HG02678 (cell line): ENCODE data around the gene PRKRA.
"Not testable (repeated sequence)": the region's sequence is repeated elsewhere in the genome, so short reads cannot be mapped to it uniquely, and the experiment has no call there.

Source experiments
- ATAC-seq: cut with Tn5 transposase; IDR thresholded peaks from one replicate; pipeline ENCODE4 v1.9.1; 2021; ENCODE audit warnings: mild to moderate bottlenecking, moderate library complexity; ENCODE audit not compliant: unreplicated experiment

The PRKRA gene

DNA sequence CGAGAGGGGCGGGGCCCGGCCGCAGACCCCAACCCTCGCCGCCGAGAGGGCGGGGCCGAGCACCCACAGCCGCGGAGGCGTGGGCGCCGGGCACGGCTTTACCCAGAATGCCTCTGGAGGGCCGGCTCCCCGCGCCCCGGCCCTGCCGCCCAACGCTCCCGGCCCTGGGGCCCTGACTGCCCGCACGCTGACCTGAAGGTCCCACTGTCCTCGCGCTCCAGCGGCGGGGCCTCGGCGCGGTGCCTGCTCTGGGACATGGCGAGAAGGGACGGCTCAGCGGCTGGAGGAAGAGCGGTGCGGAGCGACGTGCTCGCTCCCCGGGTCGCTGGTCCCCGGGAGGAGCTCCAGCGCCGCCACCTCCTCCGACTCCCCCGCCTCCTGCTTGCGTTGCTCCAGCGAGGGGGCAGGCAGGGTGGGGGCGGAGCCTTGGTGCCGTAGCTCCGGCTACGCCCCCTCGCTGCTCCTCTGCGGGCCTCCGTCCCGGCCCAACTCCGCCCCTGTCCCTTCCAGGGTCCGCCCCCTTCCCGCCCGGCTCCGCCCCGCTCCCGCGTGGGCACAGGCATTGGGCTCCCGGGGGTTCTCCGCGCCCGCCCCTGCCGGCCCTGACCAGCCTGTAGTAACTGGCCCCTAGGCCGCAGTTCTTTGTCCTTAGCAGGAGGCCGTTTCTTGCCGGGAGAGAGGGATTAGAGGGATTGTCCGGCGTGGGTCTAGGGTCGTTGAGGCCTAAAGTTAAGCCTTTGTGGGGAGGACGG is at the start of gene PRKRA, which contains the start of gene PJVK:
Gene PRKRA, minus strand, starts transcription at position 402 of the 752 bp plus-strand sequence. Its CDS starts 145 bp downstream, at position 257.
Gene PJVK, plus strand, starts transcription at position 605 of the 752 bp plus-strand sequence. CDS start 2,032 bp downstream, outside the sequence.
- peak; percentile 80 for ATAC-seq

DNA sequence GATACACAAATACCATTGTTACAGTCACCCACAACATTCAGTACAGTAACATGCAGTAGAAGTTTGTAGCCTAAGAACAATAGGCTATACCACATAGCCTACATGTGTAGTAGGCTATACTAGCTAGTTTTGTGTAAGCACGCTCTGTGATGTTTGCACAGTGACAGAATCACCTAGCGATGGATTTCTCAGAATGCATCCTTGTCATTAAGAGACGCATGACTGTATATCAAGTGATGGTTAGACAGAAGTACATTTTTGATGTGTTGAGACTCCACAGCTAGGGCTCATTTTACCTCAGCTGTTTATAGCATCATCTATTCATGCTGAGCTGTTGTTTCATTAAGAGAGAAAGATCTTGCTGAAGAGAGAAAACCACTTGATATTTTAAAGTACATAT is 48.7 kb upstream of the PRKRA start:
- ATAC-seq: no peak

DNA sequence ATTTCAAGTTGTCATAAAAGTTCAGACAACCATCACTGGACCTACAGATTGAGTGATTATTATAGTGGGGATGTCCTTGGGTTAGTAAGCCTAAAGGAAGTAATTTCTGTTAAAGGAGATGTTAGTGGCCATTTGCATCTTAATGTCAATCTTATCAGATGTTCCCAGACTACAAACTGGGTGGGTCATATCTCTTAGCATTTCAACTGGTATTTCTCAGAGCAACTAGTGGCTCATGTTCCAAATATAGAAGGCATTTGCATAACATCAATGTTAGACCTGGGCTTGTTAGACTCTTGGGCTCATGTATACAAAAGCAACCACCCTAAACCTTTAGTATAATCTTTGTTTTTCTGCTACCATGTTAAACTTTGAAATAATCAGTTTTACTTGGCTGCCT is 47.2 kb upstream of the PRKRA start:
- no peak for ATAC-seq

DNA sequence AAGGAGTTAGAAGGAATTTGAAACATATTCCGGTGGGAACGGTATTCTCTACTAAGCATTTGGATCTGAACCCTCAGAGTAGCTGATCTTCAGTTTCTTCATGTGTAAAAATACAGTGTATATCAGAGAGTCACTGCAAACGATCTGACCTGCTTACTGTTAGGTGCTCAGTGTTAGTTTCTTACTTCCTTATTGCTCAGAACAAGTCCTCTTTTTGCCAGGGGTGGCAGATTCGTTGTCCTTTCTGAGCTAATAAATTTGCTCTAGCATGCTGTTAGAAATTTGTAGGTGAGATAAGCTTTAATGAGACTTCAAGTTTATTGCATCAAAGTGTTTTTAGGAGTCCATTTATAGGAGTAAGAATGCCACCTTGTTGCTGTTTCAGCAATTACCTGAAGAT is 45.1 kb upstream of the PRKRA start:
- no peak for ATAC-seq

DNA sequence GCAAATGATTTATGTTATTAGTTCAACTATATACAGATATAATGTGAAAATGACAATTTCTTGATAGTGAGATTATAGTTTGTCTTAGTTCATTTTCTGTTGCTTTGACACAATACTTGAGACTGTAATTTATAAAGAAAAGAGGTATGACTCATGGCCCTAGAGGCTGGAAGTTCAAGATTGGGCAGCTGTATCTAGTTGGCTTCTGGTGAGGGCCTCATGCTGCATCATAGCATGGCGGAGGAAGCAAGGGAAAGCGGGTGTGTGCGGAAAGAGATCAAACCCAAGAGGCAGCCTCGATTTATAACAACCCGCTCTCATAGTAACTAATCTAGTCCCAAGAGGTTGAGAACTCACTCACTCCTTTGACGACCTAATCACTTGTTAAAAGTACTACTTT is 40.6 kb upstream of the PRKRA start:
- ATAC-seq: no peak

DNA sequence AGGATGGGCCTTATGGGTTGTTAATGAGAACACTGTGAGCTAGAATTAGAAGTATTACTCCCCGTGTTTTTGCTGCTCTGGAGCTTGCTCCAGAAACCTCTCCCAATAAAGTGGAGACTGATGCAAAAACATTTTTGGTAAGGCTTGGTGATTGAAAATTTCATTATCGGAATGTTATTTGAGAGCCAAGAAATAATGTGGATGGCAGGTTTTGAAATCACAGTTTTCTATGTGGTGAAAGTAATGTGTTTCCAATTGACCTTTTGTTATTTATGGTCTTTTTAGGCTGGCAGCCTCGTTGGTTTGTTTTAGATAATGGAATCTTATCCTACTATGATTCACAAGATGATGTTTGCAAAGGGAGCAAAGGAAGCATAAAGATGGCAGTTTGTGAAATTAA is 34.4 kb upstream of the PRKRA start:
- ATAC-seq: no peak

DNA sequence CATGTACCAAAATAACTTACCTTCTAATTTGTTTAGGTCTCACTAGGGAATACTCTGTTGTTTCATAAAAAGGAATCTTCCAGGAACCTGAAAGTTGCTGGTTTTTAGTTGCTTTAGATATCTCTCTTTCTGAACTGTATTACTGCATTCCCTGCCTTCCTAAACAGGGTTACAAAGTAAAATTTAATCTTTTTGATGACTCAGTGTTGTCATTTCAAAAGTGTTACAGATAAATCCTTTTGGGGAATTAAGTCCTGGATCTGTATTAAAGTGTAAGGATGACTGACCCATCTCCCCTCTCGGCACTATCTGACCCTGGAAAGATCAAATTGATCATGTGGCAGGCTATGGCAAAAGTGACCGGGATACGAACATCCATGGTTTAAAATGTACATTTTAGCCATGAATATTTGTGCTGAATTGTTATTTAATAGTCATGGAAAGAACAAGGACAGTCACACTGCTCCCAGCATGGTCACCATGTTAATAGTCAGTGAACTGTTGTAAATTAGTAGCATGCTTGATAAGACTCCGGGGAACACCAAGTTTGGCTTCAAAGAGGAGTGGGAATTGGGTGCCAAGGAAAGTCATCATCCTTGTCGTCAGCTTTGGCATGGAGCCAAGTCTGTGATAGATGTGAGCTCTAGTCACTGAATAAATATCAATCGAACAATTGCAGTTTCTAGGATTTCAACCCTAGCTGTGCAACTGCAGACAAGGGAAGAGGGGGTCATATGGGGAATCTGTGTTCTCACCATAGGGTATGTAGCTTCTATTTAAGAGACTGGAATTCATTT is 33.5 kb upstream of the PRKRA start:
- no peak for ATAC-seq

DNA sequence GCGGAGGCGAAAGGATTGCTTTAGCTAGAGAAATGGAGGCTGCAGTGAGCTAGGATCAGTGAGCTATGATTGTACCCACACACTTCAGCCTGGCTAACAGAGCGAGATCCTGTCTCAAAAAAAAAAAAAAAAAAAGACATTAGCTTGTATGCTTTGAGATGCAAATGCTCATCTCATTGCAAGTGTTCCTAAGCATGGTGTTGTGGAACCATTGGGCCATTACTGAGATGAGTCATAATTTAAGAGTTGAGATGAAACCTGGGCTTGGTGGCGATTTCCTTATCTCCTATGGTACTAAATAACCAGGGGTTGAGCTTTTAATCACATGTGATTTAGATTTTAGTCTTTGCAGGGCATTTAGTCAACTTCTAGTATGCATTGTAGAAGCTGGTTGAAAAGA is 31.5 kb upstream of the PRKRA start:
- ATAC-seq: peak; percentile 26

DNA sequence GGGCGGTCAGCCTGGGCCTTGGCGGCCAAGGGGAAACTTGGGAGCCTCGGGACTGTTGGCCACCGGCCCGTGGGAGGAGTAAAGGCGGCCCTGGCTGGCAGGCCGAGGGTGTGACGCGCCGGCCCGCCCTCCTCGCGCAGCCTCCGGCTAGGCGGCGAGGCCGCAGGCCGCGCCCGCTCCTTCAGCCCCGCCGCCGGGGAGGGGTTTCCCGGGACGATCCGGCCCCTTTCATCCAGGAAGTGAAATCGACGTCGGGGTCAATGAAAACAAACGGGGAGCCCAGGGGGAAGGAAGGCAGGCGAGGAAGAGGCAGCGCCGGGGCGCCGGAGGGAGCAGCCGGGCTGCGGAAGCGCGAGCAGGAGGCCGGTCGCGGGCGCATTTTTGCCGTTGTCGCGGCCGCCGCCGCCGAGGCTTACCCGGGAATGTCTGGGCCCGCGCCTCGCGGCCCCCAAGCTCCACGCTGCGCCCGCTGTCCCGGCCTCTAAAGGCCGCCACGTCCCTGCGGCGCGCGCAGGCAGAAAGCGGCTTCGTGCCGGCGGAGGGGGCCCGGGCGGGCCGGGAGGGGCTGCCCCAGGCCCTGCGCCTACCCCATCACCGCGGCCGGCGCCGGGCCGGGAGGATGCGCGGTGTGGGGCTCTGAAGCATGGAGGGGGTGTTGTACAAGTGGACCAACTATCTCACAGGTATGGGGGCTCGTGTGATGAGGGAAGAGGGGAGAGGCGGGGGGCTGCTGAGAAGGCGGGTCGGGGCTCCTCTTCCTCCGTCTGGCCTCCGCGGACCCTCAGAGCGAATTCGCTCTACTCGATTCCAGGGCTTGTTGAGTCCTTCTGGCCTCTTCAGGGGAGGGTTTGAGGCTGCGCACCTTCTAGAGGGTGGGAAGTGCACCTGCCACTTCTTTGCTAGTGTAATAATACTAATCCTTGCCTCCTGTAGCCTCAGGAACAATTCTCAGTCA is 29.5 kb upstream of the PRKRA start, which contains the start of gene PLEKHA3:
Gene PLEKHA3, plus strand, starts transcription at position 231 of the 955 bp plus-strand sequence. Its CDS starts 413 bp downstream, at position 644.
- peak; percentile 73 for ATAC-seq

DNA sequence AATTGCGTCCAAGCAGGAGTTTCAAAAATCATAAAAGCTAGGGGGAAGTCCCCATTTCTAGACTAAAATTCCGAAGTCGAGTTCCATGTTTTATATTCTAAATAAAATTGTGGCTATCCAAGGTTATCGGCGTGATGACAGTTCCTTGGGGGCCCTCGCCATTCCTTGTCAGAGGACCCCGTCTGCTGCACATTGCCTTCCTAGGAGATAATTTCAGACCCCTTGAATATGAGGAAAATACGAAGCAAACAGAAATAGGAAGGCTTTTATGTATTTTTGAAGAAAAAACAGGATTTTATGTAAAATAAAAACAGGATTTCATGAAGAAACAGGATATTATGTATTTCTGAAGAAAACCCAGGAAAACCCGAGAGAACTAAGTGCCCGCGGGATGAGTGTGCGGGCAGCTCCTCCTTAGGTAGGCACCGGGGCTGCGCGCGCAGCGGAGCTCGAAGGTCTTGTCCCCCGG is 28.8 kb upstream of the PRKRA start:
- no peak for ATAC-seq

DNA sequence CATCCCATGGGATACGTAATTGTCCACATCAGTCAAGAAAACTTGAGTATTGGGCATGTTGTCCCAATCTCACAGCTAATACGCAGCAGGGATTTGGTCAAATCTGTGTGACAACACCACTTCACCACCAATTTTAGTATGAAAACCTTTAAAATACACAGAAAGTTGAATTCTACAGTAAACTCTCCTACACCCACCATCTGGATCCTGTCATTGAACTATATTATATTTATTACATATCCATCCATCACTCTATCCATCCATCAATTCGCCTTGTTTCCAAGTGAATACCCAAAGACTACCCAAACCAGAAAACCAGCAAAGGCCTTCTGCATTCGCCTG is 28.3 kb upstream of the PRKRA start:
- ATAC-seq: no peak

DNA sequence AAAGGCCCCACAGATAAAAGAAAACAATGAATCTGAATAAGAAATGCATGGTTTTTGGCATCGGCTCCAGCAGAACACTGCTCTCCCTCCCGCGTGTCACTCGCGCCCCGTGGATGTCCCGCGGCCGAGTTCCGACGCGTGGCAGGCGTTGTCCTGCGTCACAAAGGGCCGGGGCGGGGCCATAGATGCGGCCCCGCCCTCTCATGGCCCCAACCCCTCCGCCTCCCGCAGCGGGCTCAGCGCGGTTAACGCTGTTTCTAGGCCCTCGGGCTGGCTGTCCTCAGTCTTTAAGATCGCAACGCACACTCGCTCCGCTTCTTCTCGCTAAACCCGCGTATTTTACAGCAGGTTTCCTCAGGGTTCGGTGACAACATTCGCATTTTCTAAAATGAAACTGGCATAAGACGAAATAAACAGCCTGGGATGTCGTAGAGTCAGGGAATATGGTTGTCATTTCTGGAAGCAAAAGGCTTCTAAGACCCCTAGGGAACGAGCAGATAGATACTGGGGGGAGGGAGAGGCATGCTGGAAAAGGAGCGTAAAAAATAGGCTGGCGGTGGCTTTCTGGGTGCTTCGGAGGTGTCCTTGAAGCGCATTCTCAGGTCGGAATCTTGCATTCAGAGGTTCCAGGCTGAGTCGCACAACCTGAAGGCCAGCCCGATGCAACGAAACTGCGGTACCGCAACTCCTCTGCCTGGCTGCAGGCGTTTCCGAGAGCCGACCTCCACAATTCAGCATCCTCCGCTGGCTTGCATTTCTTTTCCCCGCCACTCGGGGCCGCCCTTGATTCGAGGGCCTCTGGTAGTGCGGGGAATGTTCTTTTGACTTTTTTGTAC is 27.7 kb upstream of the PRKRA start, which contains the start of gene FKBP7:
Gene FKBP7, minus strand, starts transcription at position 162 of the 836 bp plus-strand sequence. Its CDS starts 101 bp downstream, at position 61.
- ATAC-seq: peak; percentile 46

DNA sequence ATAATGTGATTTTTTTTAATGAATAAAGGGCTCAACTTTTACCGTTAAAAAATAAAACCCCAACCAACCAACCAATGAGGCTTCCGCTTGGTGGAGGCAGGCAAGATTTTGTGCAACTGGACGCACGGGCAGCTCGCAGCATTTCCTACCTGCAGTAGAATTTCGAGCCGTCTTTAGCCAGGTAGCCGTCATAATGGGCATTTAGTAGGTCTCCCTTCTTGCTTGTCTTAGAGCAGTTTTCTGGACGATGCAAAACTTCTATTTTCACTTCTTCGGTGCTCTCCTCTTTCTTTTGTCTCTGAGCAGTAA is 27.1 kb upstream of the PRKRA start:
- peak; percentile 3 for ATAC-seq

DNA sequence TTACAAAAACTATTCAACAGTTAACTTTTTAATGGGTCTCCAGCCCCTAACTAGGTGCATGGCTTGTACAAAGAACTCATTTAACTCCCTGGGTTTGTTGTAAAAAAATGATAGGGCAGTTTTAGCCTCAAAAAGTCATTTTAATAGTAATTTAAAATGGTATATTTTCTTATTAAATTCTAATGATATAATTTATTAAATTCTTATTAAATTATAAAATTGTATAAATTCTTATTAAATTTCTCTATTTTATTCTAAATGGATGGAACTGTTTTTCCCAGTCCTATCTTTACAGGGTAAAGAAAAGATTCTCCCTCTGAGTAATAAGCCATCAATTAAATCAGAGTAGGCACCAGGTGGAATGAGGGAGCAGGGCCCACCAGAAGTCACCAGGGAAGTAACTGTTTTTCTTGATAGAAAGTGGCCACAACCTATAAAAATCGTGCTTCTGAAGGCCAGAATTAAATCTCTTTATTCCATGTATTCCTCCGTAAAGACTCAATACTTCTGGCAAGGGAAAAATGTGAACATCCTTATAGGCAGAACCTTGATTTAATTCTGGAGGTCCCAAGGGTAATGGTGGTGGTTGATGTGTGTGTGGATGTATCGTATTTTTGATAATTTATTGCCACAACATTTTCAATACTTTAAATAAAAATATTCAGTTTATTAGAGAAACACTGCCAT is 26.6 kb upstream of the PRKRA start:
- no peak for ATAC-seq

DNA sequence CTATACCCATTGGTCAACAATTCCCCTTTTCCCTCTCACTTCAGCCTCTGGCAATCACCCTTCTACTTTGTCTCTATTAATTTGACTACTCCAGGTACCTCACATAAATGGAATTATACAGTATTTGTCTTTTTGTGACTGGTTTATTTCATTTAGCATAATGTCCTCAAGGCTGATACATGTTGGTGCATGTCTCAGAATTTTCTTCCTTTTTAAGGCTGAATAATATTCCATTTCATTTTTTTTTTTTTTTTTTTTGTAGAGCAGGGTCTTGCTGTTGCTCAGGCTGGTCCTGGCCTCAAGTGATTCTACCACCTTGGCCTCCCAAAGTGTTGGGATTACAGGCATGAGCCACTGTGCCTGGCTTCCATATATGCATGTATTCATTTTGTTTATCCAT is 25.5 kb upstream of the PRKRA start:
- ATAC-seq: no peak

DNA sequence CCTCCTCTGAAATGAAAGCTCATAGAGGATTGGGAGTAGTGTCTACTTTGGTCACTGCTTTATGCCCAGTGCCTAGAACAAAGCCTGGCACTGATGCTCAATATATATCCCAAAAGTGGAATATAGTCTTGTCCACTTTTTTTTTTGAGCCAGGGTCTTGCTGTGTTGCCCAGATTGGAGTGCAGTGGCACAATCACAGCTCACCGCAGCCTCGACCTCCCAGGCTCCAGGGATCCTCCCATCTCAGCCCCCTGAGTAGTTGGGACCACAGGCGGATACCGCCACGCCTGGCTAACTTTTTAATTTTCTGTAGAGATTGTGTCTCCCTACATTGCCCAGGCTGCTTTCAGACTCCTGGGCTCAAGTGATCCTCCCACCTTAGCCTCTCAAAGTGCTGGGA is 23.6 kb upstream of the PRKRA start:
- ATAC-seq: no peak

DNA sequence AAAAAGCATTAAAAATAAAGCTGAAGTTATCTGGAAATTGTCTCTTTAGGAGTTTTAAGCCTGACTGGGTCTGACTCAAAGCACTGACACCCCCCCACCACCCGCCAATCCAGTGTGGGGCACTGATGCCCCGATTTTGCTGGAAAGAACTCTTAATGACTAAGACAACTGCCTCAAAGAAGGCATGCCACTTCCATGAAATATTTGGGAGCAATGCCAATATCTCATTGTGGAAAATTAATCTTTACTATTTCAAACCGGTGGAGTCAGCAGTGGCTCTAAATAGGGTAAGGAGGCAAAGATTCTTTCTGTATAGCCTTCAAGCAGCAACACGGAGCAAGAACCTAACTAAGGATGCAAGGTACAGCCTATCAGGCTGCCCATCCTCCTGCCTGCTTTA is 23.0 kb upstream of the PRKRA start:
- ATAC-seq: no peak

DNA sequence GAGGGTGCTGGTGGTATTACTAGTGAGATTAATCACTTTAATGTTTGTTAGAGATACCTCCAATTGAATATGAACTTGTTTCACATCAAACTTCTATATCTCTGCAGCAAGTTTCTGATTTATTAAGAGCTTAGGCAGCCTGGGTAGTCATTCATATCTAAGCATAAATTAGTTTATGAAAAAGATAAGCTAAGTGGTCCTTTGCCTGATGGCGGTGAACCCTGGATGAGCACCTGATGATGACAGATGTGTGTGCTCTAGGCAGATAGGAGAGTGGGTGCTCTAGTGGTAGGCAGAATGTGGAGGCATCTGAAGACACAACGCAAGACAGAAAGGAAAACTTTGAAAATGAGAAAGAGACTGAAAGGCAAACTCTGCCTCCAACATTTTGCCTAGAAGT is 22.4 kb upstream of the PRKRA start:
- ATAC-seq: no peak

DNA sequence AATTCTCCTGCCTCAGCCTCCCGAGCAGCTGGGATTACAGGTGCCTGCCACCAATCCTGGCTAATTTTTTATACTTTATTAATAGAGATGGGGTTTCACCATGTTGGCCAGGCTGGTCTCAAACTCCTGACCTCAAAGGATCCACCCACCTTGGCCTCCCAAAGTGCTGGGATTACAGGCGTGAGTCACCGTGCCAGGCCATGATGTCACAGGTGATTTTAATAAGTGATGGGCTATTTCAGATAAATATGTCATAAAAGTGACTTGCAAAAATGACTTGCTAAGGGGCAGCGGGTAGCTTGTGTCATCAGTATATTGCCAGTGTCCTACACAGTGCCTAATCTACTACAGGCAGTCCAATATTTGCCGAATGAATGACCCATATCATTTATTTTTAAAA is 20.3 kb upstream of the PRKRA start:
- ATAC-seq: not testable (repeated sequence)
